Thymus (tissue), 11 donors: ENCODE data around the gene MAB21L1. TPM values are rescaled to one million over a fixed set of nuclear protein-coding genes. Genes with fewer than 3 reads are reported as not detected.

Experiments
- DNase-seq, 9 donors: peaks; one replicate each; pipeline ENCODE4 v3.0.0-alpha.2; 2013; ENCODE audit warnings: low spot score in 9 of 9, low read depth in 6 of 9, missing footprints in 1 of 9
- H3K27ac ChIP-seq, 2 donors: one replicate each; pipeline ENCODE4 v1.5.1; 2013; ENCODE audit warnings: control low read depth in 1 of 2, low read depth in 1 of 2, low read length in 1 of 2, mild to moderate bottlenecking in 1 of 2, moderate library complexity in 1 of 2
- H3K27me3 ChIP-seq, 2 donors: one replicate each; pipeline ENCODE4 v1.5.1; 2013; ENCODE audit warnings: low read length in 1 of 2; ENCODE audit not compliant: control insufficient read depth in 2 of 2, insufficient read depth in 1 of 2
- H3K36me3 ChIP-seq, 2 donors: one replicate each; pipeline ENCODE4 v1.5.1; 2013; ENCODE audit warnings: low read length in 1 of 2, mild to moderate bottlenecking in 1 of 2, moderate library complexity in 1 of 2; ENCODE audit not compliant: control insufficient read depth in 2 of 2, insufficient read depth in 2 of 2
- H3K4me1 ChIP-seq, 2 donors: one replicate each; pipeline ENCODE4 v1.5.1; 2013; ENCODE audit warnings: low read length in 2 of 2; ENCODE audit not compliant: control insufficient read depth in 2 of 2, insufficient read depth in 2 of 2
- H3K4me3 ChIP-seq, 2 donors: one replicate each; pipeline ENCODE4 v1.5.1; 2013; ENCODE audit warnings: low read length in 2 of 2, control low read depth in 1 of 2, mild to moderate bottlenecking in 1 of 2
- H3K9me3 ChIP-seq, 2 donors: one replicate each; pipeline ENCODE4 v1.5.1; 2013; ENCODE audit warnings: low read length in 1 of 2, mild to moderate bottlenecking in 1 of 2; ENCODE audit not compliant: control insufficient read depth in 2 of 2, insufficient read depth in 1 of 2
- WGBS: extraction: QIAGEN DNeasy Blood & Tissue Kit; methylation state at CpG from one replicate; pipeline ENCODE4 v1.1.7; 2013; 5-methylcytosine and 5-hydroxymethylcytosine counted together
- polyA plus RNA-seq: library from polyadenylated mRNA; stranded (reverse); fragments of 200-250 nt; gene quantifications from one replicate; pipeline ENCODE4 v1.2.3, GENCODE V29; 2013
- total RNA-seq: library from RNA; stranded (reverse); fragments of 120-200 nt; gene quantifications from one replicate; pipeline ENCODE4 v1.2.4, GENCODE V29; 2013
- donor health status: healthy.

MAB21L1 gene
- total and polyA plus RNA-seq, 2 donors = 0.34 to 0.99 TPM

GRCh38 chr13:35475212-35475959 lies 1.1 kb downstream of the MAB21L1 start:
- H3K36me3 ChIP-seq = no peaks in the 10 kb centered on the region
- H3K27ac ChIP-seq = peak overlapping the region in 1 of 2 donors; percentile 26
- peak overlapping the region; percentile 36 to 44 for H3K4me3 ChIP-seq
- peaks cover 56 to 99% of the 10 kb centered on the region in 2 donors for H3K27me3 ChIP-seq
- H3K9me3 ChIP-seq = peaks cover 0 to 3% of the 10 kb centered on the region in 2 donors
- H3K4me1 ChIP-seq = peaks cover 4 to 28% of the 10 kb centered on the region in 2 donors
- WGBS = 10% methylated on average over 47 of the region's 47 CpGs
- peak in 2 of 9 donors; percentile 18 to 34 for DNase-seq

GRCh38 chr13:35474496-35475211 lies 1.8 kb downstream of the MAB21L1 start:
- no peaks in the 10 kb centered on the region for H3K36me3 ChIP-seq
- 21% methylated on average over 17 of the region's 17 CpGs for WGBS
- peaks cover 4 to 28% of the 10 kb centered on the region in 2 donors for H3K4me1 ChIP-seq
- peak in 1 of 9 donors; percentile 20 for DNase-seq
- H3K27ac ChIP-seq = peak overlapping the region in 1 of 2 donors; percentile 26
- H3K27me3 ChIP-seq = peaks cover 63 to 99% of the 10 kb centered on the region in 2 donors
- H3K4me3 ChIP-seq = peak overlapping the region; percentile 36 to 44
- peaks cover 0 to 3% of the 10 kb centered on the region in 2 donors for H3K9me3 ChIP-seq

GRCh38 chr13:35473802-35474201 lies 2.7 kb downstream of the MAB21L1 start:
- peaks cover 4 to 26% of the 10 kb centered on the region in 2 donors for H3K4me1 ChIP-seq
- no peaks in the 10 kb centered on the region for H3K36me3 ChIP-seq
- no peak overlapping the region for H3K27ac ChIP-seq
- peak in 1 of 9 donors; percentile 3 for DNase-seq
- 84% methylated on average over 2 of the region's 2 CpGs for WGBS
- H3K27me3 ChIP-seq = peaks cover 58 to 100% of the 10 kb centered on the region in 2 donors
- no peak overlapping the region for H3K4me3 ChIP-seq
- peaks cover 0 to 3% of the 10 kb centered on the region in 2 donors for H3K9me3 ChIP-seq

GRCh38 chr13:35473206-35473775 lies 3.2 kb downstream of the MAB21L1 start:
- H3K4me1 ChIP-seq = peaks cover 4 to 23% of the 10 kb centered on the region in 2 donors
- H3K4me3 ChIP-seq = no peak overlapping the region
- DNase-seq = no peak
- no peak overlapping the region for H3K27ac ChIP-seq
- peaks cover 0 to 3% of the 10 kb centered on the region in 2 donors for H3K9me3 ChIP-seq
- peaks cover 54 to 100% of the 10 kb centered on the region in 2 donors for H3K27me3 ChIP-seq
- H3K36me3 ChIP-seq = no peaks in the 10 kb centered on the region

GRCh38 chr13:35472323-35472881 lies 4.1 kb downstream of the MAB21L1 start:
- WGBS = 13% methylated on average over 7 of the region's 7 CpGs
- H3K4me3 ChIP-seq = no peak overlapping the region
- H3K9me3 ChIP-seq = peaks cover 0 to 3% of the 10 kb centered on the region in 2 donors
- peaks cover 47 to 94% of the 10 kb centered on the region in 2 donors for H3K27me3 ChIP-seq
- peak in 3 of 9 donors; percentile 33 to 69 (median 35) for DNase-seq
- no peaks in the 10 kb centered on the region for H3K36me3 ChIP-seq
- H3K4me1 ChIP-seq = peaks cover 4 to 23% of the 10 kb centered on the region in 2 donors
- H3K27ac ChIP-seq = no peak overlapping the region

- H3K27me3 ChIP-seq = peaks cover 41 to 88% of the 10 kb centered on the region in 2 donors
- WGBS = 23% methylated on average over 28 of the region's 28 CpGs
- peaks cover 0 to 3% of the 10 kb centered on the region in 2 donors for H3K9me3 ChIP-seq
- DNase-seq = peak in 1 of 9 donors; percentile 26
- no peak overlapping the region for H3K4me3 ChIP-seq
- H3K36me3 ChIP-seq = no peaks in the 10 kb centered on the region
- H3K27ac ChIP-seq = no peak overlapping the region
- H3K4me1 ChIP-seq = peaks cover 4 to 23% of the 10 kb centered on the region in 2 donors
Observed at GRCh38 chr13:35471706-35472322, 4.7 kb downstream of the MAB21L1 start.

- H3K9me3 ChIP-seq = peaks cover 0 to 3% of the 10 kb centered on the region in 2 donors
- peaks cover 38 to 80% of the 10 kb centered on the region in 2 donors for H3K27me3 ChIP-seq
- peaks cover 0 to 17% of the 10 kb centered on the region in 2 donors for H3K4me1 ChIP-seq
- H3K4me3 ChIP-seq = peak overlapping the region; percentile 9 to 13
- peak in 1 of 9 donors; percentile 27 for DNase-seq
- H3K27ac ChIP-seq = peak overlapping the region; percentile 23 to 36
- H3K36me3 ChIP-seq = no peaks in the 10 kb centered on the region
- WGBS = 6% methylated on average over 68 of the region's 68 CpGs
Observed at GRCh38 chr13:35470671-35471661, 5.5 kb downstream of the MAB21L1 start.
